Melanocyte of skin (primary cell): Measurements from ENCODE around the gene SLC4A1. TPM values are rescaled to one million over a fixed set of nuclear protein-coding genes. Genes with fewer than 3 reads are reported as not detected.

Source experiments
- small RNA-seq, 2 donors: library from RNA; depleted of rRNA; stranded (forward); fragments of <200 nt; gene quantifications; one replicate each; pipeline ENCODE3, GENCODE V24; 2012
- total RNA-seq, 2 donors: library from RNA; depleted of rRNA; stranded (reverse); fragments of >200 nt; gene quantifications; 2 replicates each; pipeline ENCODE4 v1.2.3, GENCODE V29; 2012

SLC4A1 gene
- not detected for total RNA-seq

DNA sequence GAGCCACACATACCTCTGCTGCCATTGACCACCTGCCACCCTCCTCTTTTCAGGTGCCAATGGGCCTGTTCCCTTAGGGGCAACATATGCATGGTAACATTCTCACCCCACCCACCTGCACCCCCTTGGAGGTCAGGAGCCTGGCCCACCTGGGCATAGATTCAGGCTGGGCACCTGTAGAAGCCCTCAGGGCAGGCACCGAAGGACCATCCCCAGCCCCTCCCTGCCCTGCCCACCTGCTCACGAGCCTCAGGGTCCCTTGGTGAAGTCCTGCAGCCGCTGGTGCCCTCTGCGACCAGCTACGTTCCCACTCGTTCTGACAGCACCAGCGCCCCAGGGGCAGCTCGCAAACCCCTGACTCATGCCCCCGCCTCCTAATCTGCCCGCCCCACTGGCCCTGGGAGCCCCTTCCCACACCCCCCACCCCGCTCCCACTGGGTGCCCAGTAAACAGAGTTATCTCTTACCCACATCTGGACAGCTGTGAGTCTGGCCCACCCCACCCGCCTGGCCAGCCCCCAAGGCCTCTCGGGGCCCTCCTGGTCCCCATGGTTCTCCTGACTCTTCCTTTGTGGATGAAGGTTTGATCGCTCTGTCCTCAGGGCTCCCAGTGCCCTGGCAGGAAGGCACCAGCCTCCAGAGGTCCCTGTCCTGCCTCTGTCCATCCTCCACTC lies at the start of gene SLC4A1:
SLC4A1 (minus strand) TSS at position 318 of the 673 bp plus-strand sequence. CDS start 5,269 bp downstream, outside the sequence.

DNA sequence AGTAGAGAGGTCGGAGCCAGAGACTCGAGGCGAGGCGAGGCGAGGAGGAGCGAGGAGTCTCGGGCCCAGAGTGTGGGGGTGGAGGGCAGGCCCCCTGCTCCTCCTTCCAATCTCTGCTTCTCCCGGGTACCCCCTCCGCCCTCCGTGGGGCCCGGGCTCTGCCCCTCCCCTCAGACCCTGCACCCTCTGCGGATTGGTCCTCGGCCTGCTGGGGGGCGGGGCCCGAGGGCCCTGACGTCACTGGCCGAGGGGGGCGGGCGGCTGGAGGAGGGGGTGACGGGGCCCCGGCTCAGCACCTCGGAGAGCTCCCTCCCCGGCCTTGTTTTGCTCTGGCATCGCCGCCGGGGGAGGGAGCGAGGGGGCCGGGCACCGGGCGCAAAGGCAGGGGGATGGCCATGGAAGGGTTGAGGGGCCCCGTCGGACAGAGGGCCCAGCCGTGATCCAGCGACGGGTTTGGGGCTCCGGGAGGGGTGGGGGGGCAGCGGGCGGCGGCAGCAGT lies 40.4 kb upstream of the SLC4A1 start, which contains the start of gene RUNDC3A:
RUNDC3A (plus strand) TSS at position 282 of the 499 bp plus-strand sequence. CDS start 232 bp downstream, outside the sequence.

DNA sequence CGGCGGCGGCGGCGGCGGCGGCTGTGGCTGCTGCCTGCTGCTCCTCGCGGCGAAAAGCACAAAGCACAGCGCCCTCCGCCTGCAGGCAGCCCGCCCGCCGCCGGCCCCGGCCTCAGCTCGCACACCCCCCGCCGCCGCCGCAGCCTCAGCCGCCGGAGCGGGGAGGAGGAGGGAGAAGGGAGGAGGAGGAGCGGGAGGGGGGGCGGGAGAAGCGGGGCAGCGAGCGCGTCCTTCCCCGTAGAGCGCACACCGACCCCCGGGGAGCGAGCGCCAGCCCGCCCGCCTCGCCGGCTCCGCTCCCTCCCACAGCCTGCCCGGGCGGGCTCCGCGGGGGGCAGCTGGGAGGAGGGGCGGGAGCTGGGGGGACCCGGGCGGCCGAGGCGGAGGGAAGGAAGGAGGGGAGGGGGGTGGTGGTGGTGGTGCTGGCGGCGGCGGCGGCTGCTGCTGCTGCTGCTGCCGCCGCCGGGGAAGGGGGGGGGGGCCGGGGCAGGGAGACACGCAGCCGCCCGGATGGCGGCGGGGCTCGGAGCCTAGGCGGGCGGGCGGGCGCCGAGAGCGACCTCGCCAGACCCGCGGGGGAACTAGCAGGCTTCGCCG lies 48.2 kb downstream of the SLC4A1 start, which contains the start of gene UBTF:
UBTF (minus strand) TSS at position 60 of the 597 bp plus-strand sequence. CDS start 1,446 bp downstream, outside the sequence.

DNA sequence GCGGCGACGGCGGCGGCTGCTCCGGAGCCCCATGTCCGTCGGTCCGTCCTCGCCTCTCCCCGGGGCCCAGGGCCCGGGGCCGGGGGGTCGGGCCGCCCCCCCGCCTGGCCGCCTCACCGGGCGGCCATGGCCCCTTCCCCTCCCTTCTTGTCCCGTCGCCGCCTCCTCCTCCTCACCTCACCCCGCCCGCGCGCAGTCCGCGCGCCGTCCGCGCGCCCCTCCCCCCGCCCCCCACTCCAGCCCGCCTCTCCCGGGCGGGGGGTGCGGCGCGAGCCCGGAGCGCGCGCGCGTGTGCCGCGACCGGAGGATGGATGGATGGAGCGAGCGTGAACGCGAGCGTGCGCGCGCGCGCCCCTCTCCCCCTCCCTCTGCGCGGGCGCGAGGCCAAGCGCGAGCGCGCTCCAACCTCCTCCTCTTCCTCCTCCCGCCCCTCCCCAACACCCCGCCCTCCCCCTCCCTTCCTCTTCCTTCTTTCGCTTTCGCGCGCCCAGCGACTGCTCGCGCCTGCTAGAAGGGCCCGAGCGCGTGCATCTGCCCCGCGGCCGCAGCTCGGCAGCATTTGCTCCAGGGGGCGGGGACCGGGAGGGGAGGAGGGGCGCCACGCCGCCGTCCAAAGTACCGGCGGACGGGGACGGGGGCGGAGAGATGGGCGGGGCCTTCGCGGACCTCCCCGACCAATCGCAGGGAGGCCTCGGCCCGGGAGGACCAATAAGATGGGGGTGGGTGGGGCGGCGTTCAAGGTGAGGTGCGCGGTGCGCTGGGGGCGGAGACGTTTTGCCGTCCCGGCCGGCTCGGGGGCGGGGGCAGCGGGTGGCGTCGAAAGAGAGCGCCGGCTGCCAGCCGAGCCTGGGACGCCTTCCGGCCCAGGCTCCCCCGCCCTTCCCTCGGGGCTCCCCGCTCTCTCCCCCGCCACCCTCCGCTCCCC lies 68.1 kb downstream of the SLC4A1 start, which contains the start of gene ATXN7L3:
ATXN7L3 (minus strand) TSS at position 332 of the 925 bp plus-strand sequence. CDS start 1,814 bp downstream, outside the sequence.

Small RNAs within 50 kb of the gene (small RNA-seq; reads per million reads assigned to genes)
- gene MIR6782 (0 reads per million in 2 donors), gene RF00012 (0 to 0.09 reads per million in 2 donors), gene RN7SL507P (0 reads per million in 2 donors), gene RNU6-453P (0 reads per million in 2 donors)

Other genes with a start within 250 kb of the SLC4A1 start
- 10 to 100 TPM; 37.5 to 65.6 TPM for gene LSM12, start 201.5 kb downstream of the SLC4A1 start, total RNA-seq
- gene G6PC3, start 197.4 kb downstream of the SLC4A1 start, total RNA-seq, result 10 to 100 TPM; 45.3 to 47.8 TPM
- gene HDAC5, start 144.5 kb downstream of the SLC4A1 start, total RNA-seq, result 1 to 10 TPM; 7.2 to 10.0 TPM
- gene HROB, start 126.2 kb downstream of the SLC4A1 start, total RNA-seq, result 1 to 10 TPM; 4.8 to 7.0 TPM
- gene ASB16, start 97.4 kb downstream of the SLC4A1 start, total RNA-seq, result not detected
- gene TMUB2, start 81.2 kb downstream of the SLC4A1 start, total RNA-seq, result 10 to 100 TPM; 20.6 to 23.0 TPM
- gene ATXN7L3, start 68.3 kb downstream of the SLC4A1 start, total RNA-seq, result 10 to 100 TPM; 26.8 to 30.0 TPM
- gene UBTF, start 48.5 kb downstream of the SLC4A1 start, total RNA-seq, result 10 to 100 TPM; 27.5 to 34.0 TPM
- under 1 TPM; 0.33 to 0.34 TPM for gene RUNDC3A, start 40.5 kb upstream of the SLC4A1 start, total RNA-seq
- 10 to 100 TPM; 82.9 to 94.2 TPM for gene SLC25A39, start 56.7 kb upstream of the SLC4A1 start, total RNA-seq
- gene GRN, start 77.2 kb upstream of the SLC4A1 start, total RNA-seq, result 100 to 1,000 TPM; 350 to 378 TPM
- 1 to 10 TPM; 2.1 to 2.7 TPM for gene FAM171A2, start 95.7 kb upstream of the SLC4A1 start, total RNA-seq
- gene ITGA2B, start 121.5 kb upstream of the SLC4A1 start, total RNA-seq, result under 1 TPM; 0.33 to 0.34 TPM
- gene GPATCH8, start 235.3 kb upstream of the SLC4A1 start, total RNA-seq, result 10 to 100 TPM; 22.0 to 24.0 TPM